Keratinocyte (primary cell): ENCODE measurements around the gene ALPP. TPM values are rescaled to one million over a fixed set of nuclear protein-coding genes. Genes with fewer than 3 reads are reported as not detected.

ENCODE experiments used
- DNase-seq: peaks from one replicate; pipeline ENCODE4 v3.0.0-alpha.2; 2011; ENCODE audit warnings: low read depth, missing footprints, low spot score
- FAIRE-seq: peaks from 2 replicates; lab custom pipeline; 2011; peaks lifted over from hg19 to GRCh38; lab: Jason Lieb, UNC
- H2AFZ ChIP-seq: 2 replicates; pipeline ENCODE4 v1.6.0; 2012; ENCODE audit warnings: low read length, control low read depth, inconsistent platforms; ENCODE audit not compliant: control insufficient read depth
- H3K27ac ChIP-seq: 2 replicates; pipeline ENCODE4 v1.5.1; 2011; ENCODE audit warnings: low read length; ENCODE audit not compliant: control insufficient read depth, insufficient read depth
- H3K27me3 ChIP-seq: 3 replicates; pipeline ENCODE4 v1.6.0; 2011; ENCODE audit warnings: low read length; ENCODE audit not compliant: control insufficient read depth, insufficient read depth; ENCODE audit errors: extremely low read depth
- H3K36me3 ChIP-seq, 2 experiments: 2 replicates in 1 of 2; 3 replicates in 1 of 2; pipeline ENCODE4 v1.5.1; 2011; ENCODE audit warnings: low read length in 2 of 2, mild to moderate bottlenecking in 1 of 2; ENCODE audit not compliant: control insufficient read depth in 2 of 2, insufficient read depth in 2 of 2; ENCODE audit errors: extremely low read depth in 1 of 2
- H3K4me1 ChIP-seq: 3 replicates; pipeline ENCODE4 v1.5.1; 2011; ENCODE audit warnings: low read length; ENCODE audit not compliant: control insufficient read depth, insufficient read depth; ENCODE audit errors: extremely low read depth
- H3K4me2 ChIP-seq: 3 replicates; pipeline ENCODE4 v1.6.0; 2011; ENCODE audit warnings: low read depth, low read length; ENCODE audit not compliant: control insufficient read depth, insufficient read depth; ENCODE audit errors: extremely low read depth
- H3K4me3 ChIP-seq, 3 experiments: fragments of 200-600 bp in 1 of 3; sonication (generic) in 1 of 3; 2 replicates in 2 of 3; 3 replicates in 1 of 3; pipeline ENCODE4 v1.5.1; 2011 to 2016; ENCODE audit warnings: low read length in 3 of 3, mild to moderate bottlenecking in 3 of 3, control low read depth in 2 of 3, inconsistent platforms in 1 of 3, low read depth in 1 of 3, mixed read lengths in 1 of 3, mixed run types in 1 of 3, moderate library complexity in 1 of 3; ENCODE audit not compliant: control insufficient read depth in 2 of 3, insufficient read depth in 2 of 3; ENCODE audit errors: extremely low read depth in 1 of 3
- H3K79me2 ChIP-seq: 2 replicates; pipeline ENCODE4 v1.6.0; 2012; ENCODE audit warnings: low read length; ENCODE audit not compliant: control insufficient read depth, insufficient read depth
- H3K9ac ChIP-seq: 3 replicates; pipeline ENCODE4 v1.6.0; 2011; ENCODE audit warnings: low read length; ENCODE audit not compliant: control insufficient read depth, insufficient read depth; ENCODE audit errors: extremely low read depth
- H3K9me1 ChIP-seq: 3 replicates; pipeline ENCODE4 v1.6.0; 2011; ENCODE audit warnings: low read length; ENCODE audit not compliant: control insufficient read depth, insufficient read depth; ENCODE audit errors: extremely low read depth
- H3K9me3 ChIP-seq: 2 replicates; pipeline ENCODE4 v1.5.1; 2012; ENCODE audit warnings: low read depth, low read length; ENCODE audit not compliant: control insufficient read depth
- H4K20me1 ChIP-seq: 3 replicates; pipeline ENCODE4 v1.6.0; 2011; ENCODE audit warnings: low read length; ENCODE audit not compliant: control insufficient read depth, insufficient read depth; ENCODE audit errors: extremely low read depth
- EZH2 ChIP-seq: IDR thresholded peaks from one replicate; pipeline ENCODE4 v1.6.1; 2012; ENCODE audit warnings: inconsistent platforms, mild to moderate bottlenecking, low read length, moderate library complexity
- dilution Hi-C: fragments of 300-500 bp; cut with MboI; formaldehyde crosslinking; loops from one replicate; pipeline ENCODE4 v1.7.0; 2020; ENCODE audit warnings: low sequenced_read_pairs; ENCODE audit not compliant: extremely low pct_ligation_motif_present
- polyA plus RNA-seq, 5 experiments: library from polyadenylated mRNA; depleted of rRNA in 3 of 5; stranded (reverse) in 3 of 5; stranded (forward) in 1 of 5; unstranded in 1 of 5; fragments of >200 nt; gene quantifications; 1 replicate in 1 of 5; 2 replicates in 3 of 5; 3 replicates in 1 of 5; pipeline versions ENCODE4 v1.2.1 to v1.2.3, GENCODE V29; 2011 to 2012; ENCODE audit warnings: missing spikeins in 2 of 5, low read depth in 1 of 5, low replicate concordance in 1 of 5
- TF ChIP-seq, protein P1 (sequence below), 3 experiments: IDR thresholded peaks in 1 of 3; conservative IDR thresholded peaks in 1 of 3; optimal IDR thresholded peaks in 1 of 3; 2 replicates in 2 of 3; 3 replicates in 1 of 3; pipeline versions ENCODE3 to v1.5.1; 2011; ENCODE audit warnings: low read length in 3 of 3, mild to moderate bottlenecking in 3 of 3, moderate library complexity in 2 of 3, control low read depth in 1 of 3, inconsistent platforms in 1 of 3; ENCODE audit not compliant: insufficient read depth in 2 of 3; ENCODE audit errors: extremely low read depth in 1 of 3

Gene ALPP
- polyA plus RNA-seq, 1 donor (not counting 4 experiments of a cell fraction or from before 2014, with no cell fraction given) = not detected

DNA sequence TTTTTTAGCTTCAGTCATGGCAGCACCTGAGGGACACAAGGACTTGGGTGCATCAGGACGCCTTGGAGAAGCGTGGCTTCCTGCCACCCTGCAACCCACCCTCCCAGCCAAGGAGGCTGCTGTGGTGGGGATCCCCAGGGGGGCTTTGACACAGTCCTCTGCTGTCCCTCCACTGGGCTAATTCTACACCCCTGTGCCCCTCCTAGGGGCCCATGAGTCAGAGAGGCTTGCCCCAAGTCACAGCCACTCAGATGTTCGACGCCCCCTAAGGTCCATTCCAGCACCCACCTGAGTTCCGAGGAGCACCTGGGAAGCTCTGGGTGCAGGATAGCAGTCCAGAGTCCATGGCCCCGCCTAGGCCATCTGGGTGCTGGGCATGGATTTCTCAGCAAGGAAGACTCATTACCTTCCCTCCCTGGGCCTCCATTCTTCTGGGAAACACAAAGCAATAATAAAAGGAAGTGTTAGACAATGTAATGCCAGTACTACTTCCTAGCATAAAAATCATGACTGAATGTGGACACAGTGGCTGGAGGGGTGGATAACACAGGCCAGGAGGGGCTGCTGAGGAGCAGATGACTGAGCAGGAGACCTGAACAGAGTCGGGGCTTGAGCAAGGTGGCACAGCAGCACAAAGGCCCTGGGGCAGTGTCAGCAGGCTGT, 31.8 kb downstream of the ALPP start:
- no peak overlapping the region for H3K4me2 ChIP-seq
- TF ChIP-seq, protein P1, sequence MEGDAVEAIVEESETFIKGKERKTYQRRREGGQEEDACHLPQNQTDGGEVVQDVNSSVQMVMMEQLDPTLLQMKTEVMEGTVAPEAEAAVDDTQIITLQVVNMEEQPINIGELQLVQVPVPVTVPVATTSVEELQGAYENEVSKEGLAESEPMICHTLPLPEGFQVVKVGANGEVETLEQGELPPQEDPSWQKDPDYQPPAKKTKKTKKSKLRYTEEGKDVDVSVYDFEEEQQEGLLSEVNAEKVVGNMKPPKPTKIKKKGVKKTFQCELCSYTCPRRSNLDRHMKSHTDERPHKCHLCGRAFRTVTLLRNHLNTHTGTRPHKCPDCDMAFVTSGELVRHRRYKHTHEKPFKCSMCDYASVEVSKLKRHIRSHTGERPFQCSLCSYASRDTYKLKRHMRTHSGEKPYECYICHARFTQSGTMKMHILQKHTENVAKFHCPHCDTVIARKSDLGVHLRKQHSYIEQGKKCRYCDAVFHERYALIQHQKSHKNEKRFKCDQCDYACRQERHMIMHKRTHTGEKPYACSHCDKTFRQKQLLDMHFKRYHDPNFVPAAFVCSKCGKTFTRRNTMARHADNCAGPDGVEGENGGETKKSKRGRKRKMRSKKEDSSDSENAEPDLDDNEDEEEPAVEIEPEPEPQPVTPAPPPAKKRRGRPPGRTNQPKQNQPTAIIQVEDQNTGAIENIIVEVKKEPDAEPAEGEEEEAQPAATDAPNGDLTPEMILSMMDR (optimal IDR thresholded peaks at IDR 0.05 in 1 of 3, IDR thresholded peaks at IDR 0.05 in 1 of 3, conservative IDR thresholded peaks at IDR 0.05 in 1 of 3; ENCODE audit: extremely low read depth in 1 of 3, insufficient read depth in 2 of 3, low read length in 3 of 3) = no peak
- TF ChIP-seq EZH2 = no peak
- dilution Hi-C loops = no loop called here

DNA sequence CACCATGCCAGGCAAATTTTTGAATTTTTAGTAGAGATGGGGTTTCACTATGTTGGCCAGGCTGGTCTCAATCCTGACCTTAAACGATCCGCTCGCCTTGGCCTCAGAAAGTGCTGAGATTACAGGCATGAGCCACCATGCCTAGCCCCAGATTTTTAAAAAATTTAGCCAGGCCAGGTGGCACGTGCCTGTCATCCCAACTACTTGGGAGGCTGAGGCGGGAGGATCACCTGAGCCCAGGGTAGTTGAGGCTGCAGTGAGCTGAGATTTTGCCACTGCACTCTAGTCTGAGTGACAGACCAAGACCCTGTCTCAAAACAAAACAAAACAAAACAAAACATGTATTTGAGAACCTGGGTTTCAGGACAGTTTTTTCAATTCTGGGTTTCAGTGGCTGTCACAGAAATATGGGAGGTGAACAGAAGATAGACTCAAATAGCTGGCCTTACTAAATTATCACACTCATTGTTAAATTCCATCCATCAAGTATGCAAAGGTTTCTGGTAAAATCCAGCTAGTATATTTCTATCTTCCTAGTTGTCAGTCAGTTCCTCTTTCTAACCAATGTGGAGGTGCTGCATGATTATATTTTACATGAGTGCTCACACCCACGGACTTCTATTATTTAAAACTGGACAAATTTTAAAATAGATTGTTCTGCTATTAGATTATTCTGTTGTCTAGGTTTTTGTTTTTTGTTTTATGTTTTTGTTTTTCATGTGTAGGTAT, 33.5 kb downstream of the ALPP start:
- dilution Hi-C loops = no loop called here
- H3K4me3 ChIP-seq = no peak overlapping the region
- no peaks in the 10 kb centered on the region for H3K4me1 ChIP-seq
- no peak overlapping the region for H3K4me2 ChIP-seq
- TF ChIP-seq EZH2 = no peak
- TF ChIP-seq, protein P1 (optimal IDR thresholded peaks at IDR 0.05 in 1 of 3, IDR thresholded peaks at IDR 0.05 in 1 of 3, conservative IDR thresholded peaks at IDR 0.05 in 1 of 3; ENCODE audit: extremely low read depth in 1 of 3, insufficient read depth in 2 of 3, low read length in 3 of 3) = no peak
- no peaks in the 10 kb centered on the region for H3K9me3 ChIP-seq
- no peaks in the 10 kb centered on the region for H3K36me3 ChIP-seq
- peaks cover 19% of the 10 kb centered on the region for H3K27me3 ChIP-seq
- no peak overlapping the region for H3K9ac ChIP-seq
- no peak overlapping the region for H2AFZ ChIP-seq
- H3K27ac ChIP-seq = no peak overlapping the region
- H3K9me1 ChIP-seq = no peaks in the 10 kb centered on the region
- H4K20me1 ChIP-seq = no peaks in the 10 kb centered on the region
- DNase-seq (no peak), FAIRE-seq (no peak)
- H3K79me2 ChIP-seq = no peaks in the 10 kb centered on the region

More for the DNA sequence above, 31.8 kb downstream of the ALPP start:
- no peak for DNase-seq
- Histone ChIP-seq H3K9me3 (no peaks in the 10 kb centered on the region), H2AFZ (no peak overlapping the region), H3K9ac (no peak overlapping the region), H3K36me3 (no peaks in the 10 kb centered on the region), H3K4me3 (no peak overlapping the region), H4K20me1 (no peaks in the 10 kb centered on the region), H3K79me2 (no peaks in the 10 kb centered on the region), H3K9me1 (no peaks in the 10 kb centered on the region), H3K27ac (no peak overlapping the region), H3K27me3 (peaks cover 14% of the 10 kb centered on the region), H3K4me1 (no peaks in the 10 kb centered on the region)
- FAIRE-seq = no peak
